Activated naive CD4-positive, alpha-beta T cell treated with anti-CD3 and anti-CD28 coated beads, Interleukin-2, amount 10 ng/mL, durations not matched to agents 5 hours and 36 hours (primary cell): ENCODE measurements around the gene TFEC. TPM values are rescaled to one million over a fixed set of nuclear protein-coding genes. Genes with fewer than 3 reads are reported as not detected.

Experiments
- total RNA-seq, 2 experiments: library from RNA; stranded (reverse); gene quantifications; one replicate each; pipeline ENCODE4 v1.2.3, GENCODE V29; 2021

TFEC gene, protein sequence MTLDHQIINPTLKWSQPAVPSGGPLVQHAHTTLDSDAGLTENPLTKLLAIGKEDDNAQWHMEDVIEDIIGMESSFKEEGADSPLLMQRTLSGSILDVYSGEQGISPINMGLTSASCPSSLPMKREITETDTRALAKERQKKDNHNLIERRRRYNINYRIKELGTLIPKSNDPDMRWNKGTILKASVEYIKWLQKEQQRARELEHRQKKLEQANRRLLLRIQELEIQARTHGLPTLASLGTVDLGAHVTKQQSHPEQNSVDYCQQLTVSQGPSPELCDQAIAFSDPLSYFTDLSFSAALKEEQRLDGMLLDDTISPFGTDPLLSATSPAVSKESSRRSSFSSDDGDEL
- total RNA-seq, result under 1 TPM; 0.20 to 0.31 TPM

DNA sequence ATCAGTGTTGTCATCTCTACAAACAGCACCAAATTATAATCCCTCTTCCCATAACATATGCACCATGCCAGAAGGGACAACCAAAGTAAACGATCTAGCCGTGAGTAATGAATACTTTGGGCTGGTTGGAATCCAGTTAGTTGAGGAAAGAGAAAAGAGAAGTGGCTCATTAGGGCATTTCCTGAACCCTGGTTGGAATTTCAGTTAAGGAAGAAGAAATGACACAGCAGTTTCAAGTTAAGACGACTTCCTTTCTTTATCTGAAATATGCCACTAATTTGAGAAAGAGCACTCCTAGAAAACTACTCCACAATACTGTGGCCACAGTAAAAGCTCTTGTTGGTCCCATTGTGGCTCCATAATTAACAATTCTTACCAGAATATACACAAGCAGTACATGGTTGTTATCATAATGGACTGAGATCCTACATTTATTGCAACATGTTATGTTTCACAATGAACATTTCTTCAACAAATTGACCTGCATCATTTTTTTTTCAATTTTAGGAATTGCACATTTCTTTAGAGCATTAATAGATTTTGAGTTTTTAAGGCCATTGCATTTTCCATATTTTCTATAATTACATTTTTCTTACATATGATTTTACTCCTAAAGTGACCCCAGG lies at the start of gene TFEC:
TFEC (minus strand) TSS at position 113 of the 626 bp plus-strand sequence. CDS start 46,322 bp downstream, outside the sequence.

Other genes starting within 250 kb of the TFEC start
- 100 to 1,000 TPM; 154 to 165 TPM for gene TES, start 179.8 kb upstream of the TFEC start, total RNA-seq